ENCODE results near the gene DRC1.

GRCh38 chr2:26483027-26483326 is 81.3 kb downstream of the DRC1 start:
- TF ChIP-seq POLR2AphosphoS5 (IDR thresholded peaks at IDR 0.05; ENCODE audit: borderline replicate concordance, low read depth, low read length) (no peak), EZH2 (IDR thresholded peaks at IDR 0.05) (no peak)

Measured in SK-N-MC (cell line).